Stimulated activated CD8-positive, alpha-beta memory T cell treated with anti-CD3 and anti-CD28 coated beads, Interleukin-15, amount 100 ng/mL, for 24 hours (primary cell): ENCODE results near the gene KRT6C.

Experiments
- DNase-seq: peaks from one replicate; pipeline ENCODE4 v3.0.0-alpha.2; 2020; ENCODE audit warnings: low read depth

The KRT6C gene

DNA sequence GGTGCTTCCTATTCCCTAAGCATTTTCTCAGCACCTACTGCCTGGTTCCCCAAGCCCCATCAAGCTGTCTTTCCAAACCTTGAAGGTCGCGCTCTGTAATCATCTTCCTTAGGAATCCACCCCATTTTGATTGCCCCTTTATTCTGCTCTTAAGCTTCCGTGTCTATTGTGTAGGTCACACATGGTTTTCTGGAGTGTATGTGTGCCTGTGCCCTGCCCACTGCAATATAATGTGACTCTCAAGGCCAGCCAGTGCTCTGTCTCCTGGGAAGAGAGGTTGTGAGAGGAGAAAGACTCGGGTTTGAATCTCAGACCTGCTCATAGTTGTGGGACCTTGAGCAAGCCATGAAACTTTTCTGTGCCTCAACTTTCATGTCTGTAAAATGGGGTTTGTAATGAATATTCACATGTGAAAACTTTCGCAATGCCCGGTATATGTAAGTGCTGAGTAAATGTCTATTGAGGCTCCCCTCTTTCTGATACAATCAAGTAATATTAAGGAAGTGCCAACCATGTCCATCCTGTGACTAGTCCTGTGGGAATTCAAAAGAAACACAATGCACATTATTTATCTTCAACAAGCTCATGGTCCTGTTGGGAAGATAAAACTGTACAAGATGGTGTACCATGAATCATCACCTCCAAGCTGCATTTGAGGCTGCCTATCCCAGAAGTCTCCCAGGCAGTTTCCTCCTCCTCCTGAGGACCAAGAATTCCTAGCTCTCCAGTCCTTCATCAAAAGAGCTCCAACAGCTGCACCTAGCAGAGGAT, 38.7 kb downstream of the KRT6C start:
- DNase-seq, result no peak

GRCh38 chr12:52434081-52434733, 39.4 kb downstream of the KRT6C start, which contains the start of gene KRT75:
KRT75 (minus strand) TSS chr12:52434371; CDS start chr12:52434304, 67 bp downstream.
- no peak for DNase-seq

GRCh38 chr12:52433501-52434080, 40.0 kb downstream of the KRT6C start:
- no peak for DNase-seq

GRCh38 chr12:52432559-52433207, 40.9 kb downstream of the KRT6C start:
- DNase-seq, result no peak

DNA sequence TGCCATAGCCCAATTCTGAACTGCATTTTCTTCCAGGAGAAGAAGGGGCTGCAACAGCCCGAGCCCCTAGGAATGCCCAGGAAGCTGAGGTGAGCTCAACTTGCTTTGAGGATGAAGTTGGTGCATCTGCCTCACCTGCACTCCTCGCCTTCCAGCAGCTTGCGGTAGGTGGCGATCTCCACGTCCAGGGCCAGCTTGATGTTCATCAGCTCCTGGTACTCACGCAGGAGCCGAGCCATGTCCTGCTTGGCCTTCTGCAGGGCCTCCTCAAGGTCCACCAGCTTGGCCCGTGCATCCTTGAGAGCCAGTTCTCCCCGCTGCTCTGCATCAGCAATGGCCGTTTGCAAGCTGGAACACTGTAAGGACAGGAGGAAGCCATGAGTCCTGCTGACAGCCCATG, 45.5 kb downstream of the KRT6C start:
- no peak for DNase-seq

DNA sequence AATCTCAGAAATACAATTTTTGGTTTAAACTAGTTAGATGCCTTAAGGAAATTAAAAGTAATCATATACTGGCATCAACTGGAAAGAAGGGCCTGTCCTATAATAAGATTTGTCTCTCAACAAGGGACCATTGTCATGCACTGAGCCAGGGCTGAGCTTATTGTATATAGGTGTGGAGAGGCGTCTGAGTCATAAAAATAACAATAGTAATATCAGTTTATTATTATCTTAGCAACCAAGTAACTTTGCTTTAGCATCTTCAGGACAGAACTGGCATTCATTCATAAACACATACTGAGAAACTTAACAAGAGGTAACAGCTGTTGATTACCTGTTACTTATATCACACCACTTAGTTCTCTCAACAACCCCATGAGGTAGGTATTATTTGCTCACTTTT, 46.5 kb downstream of the KRT6C start:
- no peak for DNase-seq

DNA sequence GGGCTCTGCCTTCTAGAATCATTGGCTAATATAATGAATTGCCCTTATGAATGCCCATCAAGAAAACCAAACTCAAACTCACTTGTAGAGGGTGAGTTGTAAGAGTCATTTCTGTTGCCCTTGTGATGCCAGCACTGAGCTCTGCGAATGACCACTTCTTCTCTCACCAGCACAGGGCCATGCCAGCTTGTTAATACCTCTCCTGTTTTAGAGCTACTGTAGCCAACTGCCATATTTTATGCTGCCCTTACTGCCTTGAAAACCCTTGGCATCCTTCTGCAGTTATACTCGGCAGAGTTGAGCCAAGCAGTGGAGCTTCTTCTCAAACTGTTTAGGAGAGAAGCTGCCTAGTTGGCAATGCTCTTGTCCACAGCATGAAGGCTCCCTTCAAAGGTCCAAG, 47.6 kb downstream of the KRT6C start:
- DNase-seq, result no peak

- no peak for DNase-seq
Observed at GRCh38 chr12:52425466-52425865, 48.1 kb downstream of the KRT6C start.

GRCh38 chr12:52423661-52424500, 49.7 kb downstream of the KRT6C start:
- DNase-seq, result no peak

- no peak for DNase-seq
Observed at GRCh38 chr12:52423035-52423434, 50.6 kb downstream of the KRT6C start.

DNA sequence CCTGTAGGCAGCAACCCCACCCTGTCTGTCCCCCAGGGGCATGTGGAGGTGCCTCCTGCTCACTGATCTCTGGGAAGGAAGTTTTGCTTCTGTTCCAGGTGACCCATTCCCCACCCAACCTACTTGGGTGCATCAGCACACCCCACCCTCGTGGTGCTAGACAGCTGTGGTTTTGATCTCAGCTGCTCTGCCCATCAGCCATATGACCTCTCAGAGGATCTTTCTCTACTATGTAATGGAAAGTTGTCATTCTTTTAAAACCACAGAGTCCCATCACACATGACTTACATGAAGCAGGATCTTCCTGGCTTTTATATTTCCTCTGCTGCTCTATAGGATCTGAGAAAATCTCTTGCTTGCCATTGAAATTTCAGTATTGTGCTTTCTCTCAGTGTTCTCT, 53.9 kb downstream of the KRT6C start:
- DNase-seq, result no peak

- DNase-seq, result no peak
Observed at GRCh38 chr12:52418576-52419110, 55.0 kb downstream of the KRT6C start.
